SK-N-SH treated with all-trans-retinoic acid at 6 μM for 48 hours (cell line): ENCODE results near the gene KLHL40.
"Not testable (repeated sequence)": the region's sequence is repeated elsewhere in the genome, so short reads cannot be mapped to it uniquely, and the experiment has no call there.

Experiments
- ATAC-seq: fragments of 200-7000 bp; cut with Tn5 transposase; 3 replicates; pipeline ENCODE4 v1.9.1; 2020; ENCODE audit warnings: mild to moderate bottlenecking, moderate library complexity
- ARNTL ChIP-seq: fragments of 450-650 bp; formaldehyde crosslinking; IDR thresholded peaks from 2 replicates; pipeline ENCODE4 v1.5.0; 2020; ENCODE audit warnings: low read depth, mild to moderate bottlenecking, moderate library complexity, borderline replicate concordance
- BACH2 ChIP-seq: fragments of 250-450 bp; sonication (Bioruptor Pico); IDR thresholded peaks from 2 replicates; pipeline ENCODE4 v1.9.0; 2021; ENCODE audit warnings: mild to moderate bottlenecking, borderline replicate concordance
- CSDC2 ChIP-seq: fragments of 250-450 bp; sonication (Bioruptor Pico); IDR thresholded peaks from 2 replicates; pipeline ENCODE4 v1.5.0; 2020; ENCODE audit warnings: mild to moderate bottlenecking, moderate library complexity
- CSRNP3 ChIP-seq: fragments of 250-450 bp; sonication (Bioruptor Pico); IDR thresholded peaks from 2 replicates; pipeline ENCODE4 v1.5.1; 2021; ENCODE audit warnings: mild to moderate bottlenecking, moderate library complexity
- ESRRG ChIP-seq: fragments of 250-450 bp; sonication (Bioruptor Pico); IDR thresholded peaks from 2 replicates; pipeline ENCODE4 v1.6.1; 2021; ENCODE audit warnings: mild to moderate bottlenecking
- ISL1 ChIP-seq: fragments of 250-450 bp; sonication (Bioruptor Pico); IDR thresholded peaks from 2 replicates; pipeline ENCODE4 v2.1.2; 2022; ENCODE audit warnings: mild to moderate bottlenecking, moderate library complexity
- OSR1 ChIP-seq: fragments of 250-450 bp; sonication (Bioruptor Pico); IDR thresholded peaks from 2 replicates; pipeline ENCODE4 v1.8.0; 2022; ENCODE audit warnings: moderate library complexity, mild to moderate bottlenecking, inconsistent platforms
- POU6F1 ChIP-seq: fragments of 250-450 bp; sonication (Bioruptor Pico); IDR thresholded peaks from 2 replicates; pipeline ENCODE4 v1.8.0; 2021; ENCODE audit warnings: low read depth, mild to moderate bottlenecking, moderate library complexity, borderline replicate concordance
- PPARA ChIP-seq: fragments of 250-450 bp; sonication (Bioruptor Pico); IDR thresholded peaks from 2 replicates; pipeline ENCODE4 v1.5.0; 2020; ENCODE audit warnings: mild to moderate bottlenecking, borderline replicate concordance
- RARB ChIP-seq: fragments of 250-450 bp; sonication (Bioruptor Pico); IDR thresholded peaks from 2 replicates; pipeline ENCODE4 v1.8.0; 2021; ENCODE audit warnings: mild to moderate bottlenecking, moderate library complexity
- SNAI2 ChIP-seq: fragments of 250-450 bp; sonication (Bioruptor Pico); IDR thresholded peaks from 2 replicates; pipeline ENCODE4 v1.5.0; 2020; ENCODE audit warnings: mild to moderate bottlenecking, moderate library complexity
- TCF4 ChIP-seq: fragments of 250-450 bp; sonication (Bioruptor Pico); IDR thresholded peaks from 2 replicates; pipeline ENCODE4 v1.8.0; 2021; ENCODE audit warnings: mild to moderate bottlenecking, moderate library complexity, borderline replicate concordance
- TOX ChIP-seq: fragments of 250-450 bp; sonication (Bioruptor Pico); IDR thresholded peaks from 2 replicates; pipeline ENCODE4 v1.8.0; 2021; ENCODE audit warnings: mild to moderate bottlenecking, moderate library complexity, borderline replicate concordance
- ZC3H10 ChIP-seq: fragments of 250-450 bp; sonication (Bioruptor Pico); IDR thresholded peaks from 2 replicates; pipeline ENCODE4 v1.5.1; 2021; ENCODE audit warnings: mild to moderate bottlenecking, moderate library complexity
- ZFP30 ChIP-seq: fragments of 450-650 bp; formaldehyde crosslinking; IDR thresholded peaks from 2 replicates; pipeline ENCODE4 v1.5.0; 2022; ENCODE audit warnings: mild to moderate bottlenecking, moderate library complexity
- ZNF565 ChIP-seq: fragments of 450-650 bp; formaldehyde crosslinking; conservative IDR thresholded peaks from 2 replicates; pipeline ENCODE4 v1.5.0; 2020; ENCODE audit warnings: low read depth, mild to moderate bottlenecking, moderate library complexity
- ZNF70 ChIP-seq: fragments of 450-650 bp; formaldehyde crosslinking; IDR thresholded peaks from 2 replicates; pipeline ENCODE4 v1.5.0; 2020; ENCODE audit warnings: mild to moderate bottlenecking, moderate library complexity
- ZNF8 ChIP-seq: fragments of 450-650 bp; formaldehyde crosslinking; IDR thresholded peaks from 2 replicates; pipeline ENCODE4 v1.5.0; 2020; ENCODE audit warnings: mild to moderate bottlenecking, moderate library complexity
- TF ChIP-seq, protein P1 (sequence below): fragments of 250-450 bp; sonication (Bioruptor Pico); IDR thresholded peaks from 2 replicates; pipeline ENCODE4 v1.5.0; 2020; ENCODE audit warnings: mild to moderate bottlenecking, moderate library complexity
- TF ChIP-seq, protein P2 (sequence below): fragments of 250-450 bp; sonication (Bioruptor Pico); IDR thresholded peaks from 2 replicates; pipeline ENCODE4 v1.8.0; 2020; ENCODE audit warnings: mild to moderate bottlenecking, moderate library complexity, borderline replicate concordance

The KLHL40 gene

DNA sequence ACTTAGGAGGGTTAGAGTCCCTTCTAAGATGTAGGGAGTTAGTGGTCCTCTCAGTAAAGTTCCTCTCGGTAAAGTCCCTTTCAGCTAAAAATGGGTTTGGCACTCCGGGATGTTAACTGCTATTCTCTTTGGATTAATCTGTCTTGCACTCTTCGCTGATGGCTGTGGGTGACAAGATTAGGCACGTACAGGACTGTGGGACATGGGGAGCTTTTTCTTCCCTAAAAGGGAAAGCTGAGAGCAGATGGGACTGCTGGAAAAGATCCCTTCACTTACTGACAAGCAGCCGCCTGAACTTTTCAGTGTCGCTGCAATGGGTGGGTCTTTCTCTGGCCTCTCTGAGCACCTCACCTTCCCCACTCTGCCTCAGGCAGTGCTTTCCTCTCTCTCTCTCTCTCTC lies 33.7 kb downstream of the KLHL40 start:
- no peak for TF ChIP-seq RARB
- no peak for TF ChIP-seq CSRNP3
- no peak for ATAC-seq

DNA sequence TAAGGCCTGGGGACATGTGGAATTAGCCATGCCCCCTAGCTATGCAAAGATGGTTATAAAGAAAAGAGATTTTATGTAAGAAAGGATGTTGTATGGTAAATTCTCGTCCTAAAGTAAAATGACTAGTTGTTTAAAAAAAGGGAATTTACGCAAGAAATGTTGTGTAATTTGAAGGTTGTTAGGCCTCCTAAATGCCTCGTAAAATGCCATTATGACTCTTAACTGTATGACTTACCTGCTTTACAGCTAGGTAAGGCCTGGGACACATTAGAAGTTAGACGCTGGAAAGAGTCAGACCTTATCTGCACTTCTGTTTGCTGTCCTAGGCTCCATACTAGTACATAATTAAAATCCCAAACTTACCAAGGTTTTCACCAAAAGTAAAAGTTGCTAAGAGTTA lies 34.8 kb downstream of the KLHL40 start:
- TF ChIP-seq PPARA (CRISPR knock-in tag): no peak
- TF ChIP-seq TCF4 (CRISPR knock-in tag): no peak
- no peak for TF ChIP-seq ZNF8 (CRISPR knock-in tag)
- TF ChIP-seq TOX (CRISPR knock-in tag): no peak
- no peak for TF ChIP-seq POU6F1
- TF ChIP-seq ZC3H10 (CRISPR knock-in tag): no peak
- no peak for TF ChIP-seq ARNTL (CRISPR knock-in tag)
- TF ChIP-seq RARB: no peak
- no peak for TF ChIP-seq OSR1 (CRISPR knock-in tag)
- no peak for TF ChIP-seq BACH2

DNA sequence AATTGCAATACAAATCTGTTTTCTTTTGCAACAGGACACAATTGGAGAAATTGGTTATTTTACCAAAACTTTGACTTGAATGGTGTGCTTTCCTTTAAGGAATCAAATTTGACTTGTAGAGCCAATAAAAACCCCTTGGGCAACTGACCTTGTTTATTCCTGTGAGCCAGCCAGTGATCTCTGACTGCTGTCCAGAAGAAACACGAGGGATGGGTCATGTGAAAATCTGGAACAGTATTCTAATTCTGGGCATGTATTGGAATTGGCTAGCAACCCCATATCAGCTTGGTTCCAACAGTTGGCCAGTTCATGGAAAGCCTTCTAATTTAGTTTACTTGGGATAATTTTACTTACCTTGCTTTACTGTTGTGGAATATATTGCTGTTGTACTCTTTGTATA lies 36.4 kb downstream of the KLHL40 start:
- ATAC-seq: no peak
- no peak for TF ChIP-seq ISL1 (CRISPR knock-in tag)
- TF ChIP-seq, protein P1, sequence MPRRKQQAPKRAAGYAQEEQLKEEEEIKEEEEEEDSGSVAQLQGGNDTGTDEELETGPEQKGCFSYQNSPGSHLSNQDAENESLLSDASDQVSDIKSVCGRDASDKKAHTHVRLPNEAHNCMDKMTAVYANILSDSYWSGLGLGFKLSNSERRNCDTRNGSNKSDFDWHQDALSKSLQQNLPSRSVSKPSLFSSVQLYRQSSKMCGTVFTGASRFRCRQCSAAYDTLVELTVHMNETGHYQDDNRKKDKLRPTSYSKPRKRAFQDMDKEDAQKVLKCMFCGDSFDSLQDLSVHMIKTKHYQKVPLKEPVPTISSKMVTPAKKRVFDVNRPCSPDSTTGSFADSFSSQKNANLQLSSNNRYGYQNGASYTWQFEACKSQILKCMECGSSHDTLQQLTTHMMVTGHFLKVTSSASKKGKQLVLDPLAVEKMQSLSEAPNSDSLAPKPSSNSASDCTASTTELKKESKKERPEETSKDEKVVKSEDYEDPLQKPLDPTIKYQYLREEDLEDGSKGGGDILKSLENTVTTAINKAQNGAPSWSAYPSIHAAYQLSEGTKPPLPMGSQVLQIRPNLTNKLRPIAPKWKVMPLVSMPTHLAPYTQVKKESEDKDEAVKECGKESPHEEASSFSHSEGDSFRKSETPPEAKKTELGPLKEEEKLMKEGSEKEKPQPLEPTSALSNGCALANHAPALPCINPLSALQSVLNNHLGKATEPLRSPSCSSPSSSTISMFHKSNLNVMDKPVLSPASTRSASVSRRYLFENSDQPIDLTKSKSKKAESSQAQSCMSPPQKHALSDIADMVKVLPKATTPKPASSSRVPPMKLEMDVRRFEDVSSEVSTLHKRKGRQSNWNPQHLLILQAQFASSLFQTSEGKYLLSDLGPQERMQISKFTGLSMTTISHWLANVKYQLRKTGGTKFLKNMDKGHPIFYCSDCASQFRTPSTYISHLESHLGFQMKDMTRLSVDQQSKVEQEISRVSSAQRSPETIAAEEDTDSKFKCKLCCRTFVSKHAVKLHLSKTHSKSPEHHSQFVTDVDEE (CRISPR knock-in tag): no peak
- no peak for TF ChIP-seq ZFP30 (CRISPR knock-in tag)
- no peak for TF ChIP-seq ARNTL (CRISPR knock-in tag)
- no peak for TF ChIP-seq ZC3H10 (CRISPR knock-in tag)
- no peak for TF ChIP-seq SNAI2 (CRISPR knock-in tag)
- no peak for TF ChIP-seq POU6F1
- TF ChIP-seq ZNF565: no peak
- TF ChIP-seq ESRRG (CRISPR knock-in tag): no peak
- no peak for TF ChIP-seq RARB

More for the DNA sequence above, 34.8 kb downstream of the KLHL40 start:
- ATAC-seq: no peak

GRCh38 chr3:42722442-42722841 lies 37.1 kb downstream of the KLHL40 start:
- ATAC-seq: not testable (repeated sequence)

DNA sequence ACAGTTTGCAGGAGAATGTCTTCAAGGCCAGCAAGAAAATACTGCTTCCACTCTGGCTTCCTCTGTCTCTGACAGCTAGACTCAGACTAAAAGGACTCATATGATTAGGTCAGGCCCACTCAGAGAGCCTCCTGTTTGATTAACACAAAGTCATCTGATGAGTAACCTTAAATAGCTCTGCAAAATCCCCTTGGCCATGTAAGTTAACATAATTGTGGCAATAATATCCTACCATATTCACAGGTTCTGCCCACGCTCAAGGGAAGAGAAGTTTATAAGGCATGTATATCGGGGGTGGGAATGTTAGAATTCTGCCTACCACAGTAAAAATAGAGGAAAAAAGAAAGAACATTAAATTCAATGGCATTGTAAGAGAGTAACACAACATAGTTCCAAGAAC lies 37.9 kb downstream of the KLHL40 start:
- TF ChIP-seq ZNF8 (CRISPR knock-in tag) (no peak), ZC3H10 (CRISPR knock-in tag) (no peak), ISL1 (CRISPR knock-in tag) (no peak), CSDC2 (CRISPR knock-in tag) (no peak), ZFP30 (CRISPR knock-in tag) (no peak), PPARA (CRISPR knock-in tag) (no peak), ZNF70 (CRISPR knock-in tag) (no peak), CSRNP3 (no peak), ESRRG (CRISPR knock-in tag) (no peak), ARNTL (CRISPR knock-in tag) (no peak), OSR1 (CRISPR knock-in tag) (no peak), BACH2 (no peak), TOX (CRISPR knock-in tag) (no peak), TCF4 (CRISPR knock-in tag) (no peak), ZNF565 (no peak)
- TF ChIP-seq, protein P2, sequence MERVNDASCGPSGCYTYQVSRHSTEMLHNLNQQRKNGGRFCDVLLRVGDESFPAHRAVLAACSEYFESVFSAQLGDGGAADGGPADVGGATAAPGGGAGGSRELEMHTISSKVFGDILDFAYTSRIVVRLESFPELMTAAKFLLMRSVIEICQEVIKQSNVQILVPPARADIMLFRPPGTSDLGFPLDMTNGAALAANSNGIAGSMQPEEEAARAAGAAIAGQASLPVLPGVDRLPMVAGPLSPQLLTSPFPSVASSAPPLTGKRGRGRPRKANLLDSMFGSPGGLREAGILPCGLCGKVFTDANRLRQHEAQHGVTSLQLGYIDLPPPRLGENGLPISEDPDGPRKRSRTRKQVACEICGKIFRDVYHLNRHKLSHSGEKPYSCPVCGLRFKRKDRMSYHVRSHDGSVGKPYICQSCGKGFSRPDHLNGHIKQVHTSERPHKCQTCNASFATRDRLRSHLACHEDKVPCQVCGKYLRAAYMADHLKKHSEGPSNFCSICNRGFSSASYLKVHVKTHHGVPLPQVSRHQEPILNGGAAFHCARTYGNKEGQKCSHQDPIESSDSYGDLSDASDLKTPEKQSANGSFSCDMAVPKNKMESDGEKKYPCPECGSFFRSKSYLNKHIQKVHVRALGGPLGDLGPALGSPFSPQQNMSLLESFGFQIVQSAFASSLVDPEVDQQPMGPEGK (CRISPR knock-in tag): no peak
- no peak for ATAC-seq
